HepG2 (cell line): Measurements from ENCODE around the gene COL9A3. TPM values are rescaled to one million over a fixed set of nuclear protein-coding genes. Genes with fewer than 3 reads are reported as not detected.

ENCODE experiments used
- AHR ChIP-seq: IDR thresholded peaks from 2 replicates; pipeline ENCODE4 v1.6.1; 2018; ENCODE audit warnings: missing genetic modification reagents, missing compliant biosample characterization
- EEA1 ChIP-seq: sonication (generic); formaldehyde crosslinking; IDR thresholded peaks from 2 replicates; pipeline ENCODE4 v1.5.1; 2020; ENCODE audit warnings: mild to moderate bottlenecking, missing genetic modification reagents, borderline replicate concordance
- ETV6 ChIP-seq: sonication (generic); formaldehyde crosslinking; conservative IDR thresholded peaks from 2 replicates; pipeline ENCODE4 v1.4.0; 2020; ENCODE audit warnings: missing genetic modification reagents
- EZH2 ChIP-seq: conservative IDR thresholded peaks from 2 replicates; pipeline ENCODE4 v1.6.1; 2012; ENCODE audit warnings: mild to moderate bottlenecking, low read depth, low read length, moderate library complexity
- GATAD1 ChIP-seq: IDR thresholded peaks from 2 replicates; pipeline ENCODE4 v1.6.1; 2016; ENCODE audit warnings: missing genetic modification reagents, missing compliant biosample characterization
- HOXA3 ChIP-seq: sonication (generic); formaldehyde crosslinking; IDR thresholded peaks from 2 replicates; pipeline ENCODE4 v1.5.0; 2020; ENCODE audit warnings: missing genetic modification reagents
- ISX ChIP-seq: sonication (generic); formaldehyde crosslinking; conservative IDR thresholded peaks from 2 replicates; pipeline ENCODE4 v1.5.0; 2020; ENCODE audit warnings: missing genetic modification reagents
- MTF2 ChIP-seq: sonication (generic); formaldehyde crosslinking; IDR thresholded peaks from 2 replicates; pipeline ENCODE4 v1.5.0; 2020; ENCODE audit warnings: missing genetic modification reagents, borderline replicate concordance
- PAF1 ChIP-seq: IDR thresholded peaks from 2 replicates; pipeline ENCODE4 v1.6.1; 2016; ENCODE audit warnings: missing genetic modification reagents, missing compliant biosample characterization
- SATB2 ChIP-seq: sonication (generic); formaldehyde crosslinking; IDR thresholded peaks from 2 replicates; pipeline ENCODE4 v1.5.0; 2020; ENCODE audit warnings: missing genetic modification reagents
- SNAI1 ChIP-seq: sonication (generic); formaldehyde crosslinking; IDR thresholded peaks from 2 replicates; pipeline ENCODE4 v1.5.0; 2020; ENCODE audit warnings: mild to moderate bottlenecking, missing genetic modification reagents, borderline replicate concordance
- SP140L ChIP-seq: sonication (generic); formaldehyde crosslinking; IDR thresholded peaks from 2 replicates; pipeline ENCODE4 v1.4.0; 2020; ENCODE audit warnings: missing genetic modification reagents, borderline replicate concordance
- SRSF1 ChIP-seq: fragments of 200-400 bp; formaldehyde crosslinking; optimal IDR thresholded peaks from 2 replicates; pipeline ENCODE3; 2017; ENCODE audit warnings: mild to moderate bottlenecking, low read depth, low read length, moderate library complexity
- SUZ12 ChIP-seq: fragments of 150-350 bp; IDR thresholded peaks from 2 replicates; pipeline ENCODE4 v1.6.1; 2014; ENCODE audit warnings: low read depth, low read length
- ZNF124 ChIP-seq: sonication (generic); formaldehyde crosslinking; IDR thresholded peaks from 2 replicates; pipeline ENCODE4 v1.4.0; 2020; ENCODE audit warnings: missing genetic modification reagents
- ZNF263 ChIP-seq: sonication (generic); formaldehyde crosslinking; IDR thresholded peaks from 2 replicates; pipeline ENCODE4 v1.4.0; 2020; ENCODE audit warnings: missing genetic modification reagents
- ZNF33B ChIP-seq: sonication (generic); formaldehyde crosslinking; IDR thresholded peaks from 2 replicates; pipeline ENCODE4 v1.5.1; 2020; ENCODE audit warnings: mild to moderate bottlenecking, missing genetic modification reagents
- ZNF549 ChIP-seq: sonication (generic); formaldehyde crosslinking; IDR thresholded peaks from 2 replicates; pipeline ENCODE4 v1.5.0; 2020; ENCODE audit warnings: missing genetic modification reagents
- ZNF761 ChIP-seq: sonication (generic); formaldehyde crosslinking; conservative IDR thresholded peaks from 2 replicates; pipeline ENCODE4 v1.4.0; 2020; ENCODE audit warnings: mild to moderate bottlenecking, missing genetic modification reagents
- ZSCAN25 ChIP-seq: sonication (generic); formaldehyde crosslinking; IDR thresholded peaks from 2 replicates; pipeline ENCODE4 v1.8.0; 2022; ENCODE audit warnings: mild to moderate bottlenecking, missing genetic modification reagents
- polyA plus RNA-seq, 8 experiments: library from polyadenylated mRNA; depleted of rRNA in 3 of 8; stranded (reverse) in 7 of 8; unstranded in 1 of 8; fragments of >200 nt; fragmentation: Illumina TruSeq in 4 of 8; extraction: Trizol in 4 of 8; gene quantifications; 2 replicates each; pipeline versions ENCODE4 v1.2.1 to v1.2.3, GENCODE V29; 2011 to 2016; ENCODE audit warnings: low read depth in 4 of 8, missing spikeins in 1 of 8, mixed read lengths in 1 of 8; ENCODE audit not compliant: insufficient read depth in 1 of 8
- total RNA-seq, 5 experiments: library from RNA; depleted of rRNA; stranded (reverse); fragments of >200 nt; fragmentation: Illumina TruSeq; extraction: Trizol; gene quantifications; 2 replicates each; pipeline ENCODE4 v1.2.3, GENCODE V29; 2016; ENCODE audit warnings: low read depth in 1 of 5
- TF ChIP-seq, protein P1 (sequence below): sonication (generic); formaldehyde crosslinking; IDR thresholded peaks from 2 replicates; pipeline ENCODE4 v1.8.1; 2022; ENCODE audit warnings: mild to moderate bottlenecking, missing genetic modification reagents
- TF ChIP-seq, protein P2 (sequence below): sonication (generic); formaldehyde crosslinking; IDR thresholded peaks from 2 replicates; pipeline ENCODE4 v1.4.0; 2020; ENCODE audit warnings: mild to moderate bottlenecking, low read depth, missing genetic modification reagents
- TF ChIP-seq, protein P3 (sequence below): sonication (generic); formaldehyde crosslinking; IDR thresholded peaks from 2 replicates; pipeline ENCODE4 v1.8.0; 2022; ENCODE audit warnings: missing genetic modification reagents, low read depth, mild to moderate bottlenecking, borderline replicate concordance
- TF ChIP-seq, protein P4 (sequence below): sonication (generic); formaldehyde crosslinking; IDR thresholded peaks from 2 replicates; pipeline ENCODE4 v1.9.0; 2021; ENCODE audit warnings: missing genetic modification reagents, borderline replicate concordance

COL9A3 gene
- total and polyA plus RNA-seq, 2 of the 13 experiments (the other 11 are each of a cell fraction or from before 2014, with no cell fraction given) = 155 to 204 TPM

DNA sequence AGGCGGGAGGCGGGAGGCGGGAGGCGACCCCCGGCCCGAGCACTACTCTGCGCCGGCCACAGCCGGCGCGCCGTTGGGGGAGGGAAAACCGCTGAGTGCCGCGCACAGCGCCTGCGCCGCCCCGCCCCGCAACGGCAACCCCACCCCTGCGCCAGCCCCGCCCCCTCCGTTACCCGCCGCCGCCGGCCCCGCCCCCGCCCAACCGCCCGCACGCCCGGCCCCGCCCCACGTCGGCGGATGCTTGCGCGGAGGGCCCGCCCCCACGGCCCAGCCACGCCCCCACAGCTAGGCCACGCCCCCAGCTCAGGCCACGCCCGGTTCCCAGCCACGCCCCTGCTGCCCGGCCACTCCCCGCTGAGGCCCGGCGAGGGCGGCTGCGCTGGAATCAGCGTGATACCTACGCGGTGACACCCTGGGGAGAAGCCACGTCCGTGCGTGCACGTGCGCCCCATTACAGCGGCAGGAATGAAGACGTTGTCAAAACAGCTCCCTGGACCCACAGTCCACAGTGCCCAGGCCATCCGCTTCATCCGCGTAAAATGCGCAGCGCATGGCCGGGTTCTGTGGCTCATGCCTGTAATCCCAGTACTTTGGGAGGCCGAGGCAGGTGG, 45.0 kb downstream of the COL9A3 start, which contains the start of gene TCFL5 (continued):
- TF ChIP-seq ZNF263 (CRISPR knock-in tag) (peak; percentile 61; the same call in 1 of the 2 replicates), ISX (peak; percentile 39; the same call in 1 of the 2 replicates), SRSF1 (no peak), EZH2 (no peak), HOXA3 (CRISPR knock-in tag) (peak; percentile 96), PAF1 (CRISPR knock-in tag) (no peak), SNAI1 (no peak), ETV6 (peak; percentile 89), ZNF33B (peak; percentile 98), ZSCAN25 (CRISPR knock-in tag) (peak; percentile 85), SATB2 (peak; percentile 95), GATAD1 (CRISPR knock-in tag) (peak; percentile 80), AHR (peak; percentile 97; the same call in 1 of the 2 replicates), ZNF549 (no peak), SP140L (CRISPR knock-in tag) (0 out of 2 replicates have a peak, but pooled peaks have one; percentile 40), ZNF124 (CRISPR knock-in tag) (peak; percentile 86), MTF2 (no peak), ZNF761 (CRISPR knock-in tag) (peak; percentile 77; the same call in 1 of the 2 replicates), SUZ12 (no peak), EEA1 (CRISPR knock-in tag) (peak; percentile 95)
- TF ChIP-seq, protein P1, sequence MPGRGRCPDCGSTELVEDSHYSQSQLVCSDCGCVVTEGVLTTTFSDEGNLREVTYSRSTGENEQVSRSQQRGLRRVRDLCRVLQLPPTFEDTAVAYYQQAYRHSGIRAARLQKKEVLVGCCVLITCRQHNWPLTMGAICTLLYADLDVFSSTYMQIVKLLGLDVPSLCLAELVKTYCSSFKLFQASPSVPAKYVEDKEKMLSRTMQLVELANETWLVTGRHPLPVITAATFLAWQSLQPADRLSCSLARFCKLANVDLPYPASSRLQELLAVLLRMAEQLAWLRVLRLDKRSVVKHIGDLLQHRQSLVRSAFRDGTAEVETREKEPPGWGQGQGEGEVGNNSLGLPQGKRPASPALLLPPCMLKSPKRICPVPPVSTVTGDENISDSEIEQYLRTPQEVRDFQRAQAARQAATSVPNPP = peak; percentile 86; the same call in 1 of the 2 replicates
- TF ChIP-seq, protein P2, sequence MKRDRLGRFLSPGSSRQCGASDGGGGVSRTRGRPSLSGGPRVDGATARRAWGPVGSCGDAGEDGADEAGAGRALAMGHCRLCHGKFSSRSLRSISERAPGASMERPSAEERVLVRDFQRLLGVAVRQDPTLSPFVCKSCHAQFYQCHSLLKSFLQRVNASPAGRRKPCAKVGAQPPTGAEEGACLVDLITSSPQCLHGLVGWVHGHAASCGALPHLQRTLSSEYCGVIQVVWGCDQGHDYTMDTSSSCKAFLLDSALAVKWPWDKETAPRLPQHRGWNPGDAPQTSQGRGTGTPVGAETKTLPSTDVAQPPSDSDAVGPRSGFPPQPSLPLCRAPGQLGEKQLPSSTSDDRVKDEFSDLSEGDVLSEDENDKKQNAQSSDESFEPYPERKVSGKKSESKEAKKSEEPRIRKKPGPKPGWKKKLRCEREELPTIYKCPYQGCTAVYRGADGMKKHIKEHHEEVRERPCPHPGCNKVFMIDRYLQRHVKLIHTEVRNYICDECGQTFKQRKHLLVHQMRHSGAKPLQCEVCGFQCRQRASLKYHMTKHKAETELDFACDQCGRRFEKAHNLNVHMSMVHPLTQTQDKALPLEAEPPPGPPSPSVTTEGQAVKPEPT (CRISPR knock-in tag) = peak; percentile 95
- TF ChIP-seq, protein P3, sequence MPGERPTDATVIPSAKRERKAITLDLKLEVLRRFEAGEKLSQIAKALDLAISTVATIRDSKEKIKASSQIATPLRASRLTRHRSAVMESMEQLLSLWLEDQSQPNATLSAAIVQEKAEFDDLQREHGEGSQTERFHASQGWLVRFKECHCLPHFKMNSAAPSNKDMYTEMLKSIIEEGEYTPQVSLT (CRISPR knock-in tag) = no peak
- TF ChIP-seq, protein P4, sequence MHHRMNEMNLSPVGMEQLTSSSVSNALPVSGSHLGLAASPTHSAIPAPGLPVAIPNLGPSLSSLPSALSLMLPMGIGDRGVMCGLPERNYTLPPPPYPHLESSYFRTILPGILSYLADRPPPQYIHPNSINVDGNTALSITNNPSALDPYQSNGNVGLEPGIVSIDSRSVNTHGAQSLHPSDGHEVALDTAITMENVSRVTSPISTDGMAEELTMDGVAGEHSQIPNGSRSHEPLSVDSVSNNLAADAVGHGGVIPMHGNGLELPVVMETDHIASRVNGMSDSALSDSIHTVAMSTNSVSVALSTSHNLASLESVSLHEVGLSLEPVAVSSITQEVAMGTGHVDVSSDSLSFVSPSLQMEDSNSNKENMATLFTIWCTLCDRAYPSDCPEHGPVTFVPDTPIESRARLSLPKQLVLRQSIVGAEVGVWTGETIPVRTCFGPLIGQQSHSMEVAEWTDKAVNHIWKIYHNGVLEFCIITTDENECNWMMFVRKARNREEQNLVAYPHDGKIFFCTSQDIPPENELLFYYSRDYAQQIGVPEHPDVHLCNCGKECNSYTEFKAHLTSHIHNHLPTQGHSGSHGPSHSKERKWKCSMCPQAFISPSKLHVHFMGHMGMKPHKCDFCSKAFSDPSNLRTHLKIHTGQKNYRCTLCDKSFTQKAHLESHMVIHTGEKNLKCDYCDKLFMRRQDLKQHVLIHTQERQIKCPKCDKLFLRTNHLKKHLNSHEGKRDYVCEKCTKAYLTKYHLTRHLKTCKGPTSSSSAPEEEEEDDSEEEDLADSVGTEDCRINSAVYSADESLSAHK (CRISPR knock-in tag) = peak; percentile 90
